Measurements from ENCODE around the gene DNAJC30. TPM values are rescaled to one million over a fixed set of nuclear protein-coding genes. Genes with fewer than 3 reads are reported as not detected.

DNAJC30 gene
- total and polyA plus RNA-seq, 10 of the 15 experiments (the other 5 are each of a cell fraction or from before 2014, with no cell fraction given): 2.1 to 19.0 (median 7.9) TPM

DNA sequence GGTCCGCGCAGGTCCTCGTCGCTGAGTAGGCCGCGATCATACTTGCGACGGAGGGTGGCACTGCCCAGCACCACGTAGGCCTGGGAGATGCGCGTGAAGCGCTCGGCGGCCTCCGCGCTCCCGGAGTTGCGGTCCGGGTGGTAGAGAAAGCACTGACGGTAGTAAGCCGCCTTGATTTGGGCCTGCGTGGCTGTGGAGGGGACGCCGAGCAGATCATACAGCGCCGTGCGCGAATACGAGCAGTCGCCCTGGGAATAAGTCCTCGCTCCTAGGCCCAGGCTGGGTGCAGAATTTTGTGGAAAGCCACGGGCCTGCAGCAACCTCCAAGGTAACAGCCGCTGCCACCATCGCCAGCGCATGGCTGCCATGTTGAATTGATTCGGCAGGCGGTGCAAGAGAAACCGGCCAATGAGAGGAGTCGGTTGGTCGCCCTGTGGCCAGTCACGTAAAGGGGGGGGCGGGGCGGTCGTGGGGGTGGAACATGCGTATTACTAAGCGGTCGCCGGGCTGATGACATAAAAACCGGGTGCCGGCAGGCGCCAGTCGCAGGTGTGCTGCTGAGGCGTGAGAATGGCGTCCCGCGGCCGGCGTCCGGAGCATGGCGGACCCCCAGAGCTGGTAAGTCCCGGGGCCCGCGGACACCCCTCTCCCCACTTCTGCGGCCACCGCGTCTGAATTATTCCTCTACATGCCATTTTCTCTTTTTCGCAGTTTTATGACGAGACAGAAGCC lies at the start of gene DNAJC30, which contains the start of gene BUD23 (continued):
- TF ChIP-seq, protein P1, sequence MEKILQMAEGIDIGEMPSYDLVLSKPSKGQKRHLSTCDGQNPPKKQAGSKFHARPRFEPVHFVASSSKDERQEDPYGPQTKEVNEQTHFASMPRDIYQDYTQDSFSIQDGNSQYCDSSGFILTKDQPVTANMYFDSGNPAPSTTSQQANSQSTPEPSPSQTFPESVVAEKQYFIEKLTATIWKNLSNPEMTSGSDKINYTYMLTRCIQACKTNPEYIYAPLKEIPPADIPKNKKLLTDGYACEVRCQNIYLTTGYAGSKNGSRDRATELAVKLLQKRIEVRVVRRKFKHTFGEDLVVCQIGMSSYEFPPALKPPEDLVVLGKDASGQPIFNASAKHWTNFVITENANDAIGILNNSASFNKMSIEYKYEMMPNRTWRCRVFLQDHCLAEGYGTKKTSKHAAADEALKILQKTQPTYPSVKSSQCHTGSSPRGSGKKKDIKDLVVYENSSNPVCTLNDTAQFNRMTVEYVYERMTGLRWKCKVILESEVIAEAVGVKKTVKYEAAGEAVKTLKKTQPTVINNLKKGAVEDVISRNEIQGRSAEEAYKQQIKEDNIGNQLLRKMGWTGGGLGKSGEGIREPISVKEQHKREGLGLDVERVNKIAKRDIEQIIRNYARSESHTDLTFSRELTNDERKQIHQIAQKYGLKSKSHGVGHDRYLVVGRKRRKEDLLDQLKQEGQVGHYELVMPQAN (conservative IDR thresholded peaks at IDR 0.05): peak; percentile 59
- TF ChIP-seq ZNF207 (IDR thresholded peaks at IDR 0.05; ENCODE audit: borderline replicate concordance): no peak
- TF ChIP-seq HDAC2 (IDR thresholded peaks at IDR 0.05): no peak
- peak in 1 of 2 experiments; percentile 93; a peak in 3 of 4 replicates for TF ChIP-seq SRF (IDR thresholded peaks at IDR 0.05; ENCODE audit: low read depth in 2 of 2, low read length in 2 of 2)
- peak; percentile 97 for TF ChIP-seq YY1 (IDR thresholded peaks at IDR 0.05; ENCODE audit: low read depth, low read length)
- TF ChIP-seq, protein P2, sequence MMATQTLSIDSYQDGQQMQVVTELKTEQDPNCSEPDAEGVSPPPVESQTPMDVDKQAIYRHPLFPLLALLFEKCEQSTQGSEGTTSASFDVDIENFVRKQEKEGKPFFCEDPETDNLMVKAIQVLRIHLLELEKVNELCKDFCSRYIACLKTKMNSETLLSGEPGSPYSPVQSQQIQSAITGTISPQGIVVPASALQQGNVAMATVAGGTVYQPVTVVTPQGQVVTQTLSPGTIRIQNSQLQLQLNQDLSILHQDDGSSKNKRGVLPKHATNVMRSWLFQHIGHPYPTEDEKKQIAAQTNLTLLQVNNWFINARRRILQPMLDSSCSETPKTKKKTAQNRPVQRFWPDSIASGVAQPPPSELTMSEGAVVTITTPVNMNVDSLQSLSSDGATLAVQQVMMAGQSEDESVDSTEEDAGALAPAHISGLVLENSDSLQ (IDR thresholded peaks at IDR 0.05): peak; percentile 10; the same call in 1 of the 2 replicates
- peak; percentile 73 for TF ChIP-seq MYC (IDR thresholded peaks at IDR 0.05; ENCODE audit: insufficient read depth, insufficient read length, insufficient replicate concordance, low read length, severe bottlenecking)
- TF ChIP-seq, protein P3, sequence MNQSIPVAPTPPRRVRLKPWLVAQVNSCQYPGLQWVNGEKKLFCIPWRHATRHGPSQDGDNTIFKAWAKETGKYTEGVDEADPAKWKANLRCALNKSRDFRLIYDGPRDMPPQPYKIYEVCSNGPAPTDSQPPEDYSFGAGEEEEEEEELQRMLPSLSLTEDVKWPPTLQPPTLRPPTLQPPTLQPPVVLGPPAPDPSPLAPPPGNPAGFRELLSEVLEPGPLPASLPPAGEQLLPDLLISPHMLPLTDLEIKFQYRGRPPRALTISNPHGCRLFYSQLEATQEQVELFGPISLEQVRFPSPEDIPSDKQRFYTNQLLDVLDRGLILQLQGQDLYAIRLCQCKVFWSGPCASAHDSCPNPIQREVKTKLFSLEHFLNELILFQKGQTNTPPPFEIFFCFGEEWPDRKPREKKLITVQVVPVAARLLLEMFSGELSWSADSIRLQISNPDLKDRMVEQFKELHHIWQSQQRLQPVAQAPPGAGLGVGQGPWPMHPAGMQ (IDR thresholded peaks at IDR 0.05; ENCODE audit: borderline replicate concordance): no peak
- TF ChIP-seq, protein P4, sequence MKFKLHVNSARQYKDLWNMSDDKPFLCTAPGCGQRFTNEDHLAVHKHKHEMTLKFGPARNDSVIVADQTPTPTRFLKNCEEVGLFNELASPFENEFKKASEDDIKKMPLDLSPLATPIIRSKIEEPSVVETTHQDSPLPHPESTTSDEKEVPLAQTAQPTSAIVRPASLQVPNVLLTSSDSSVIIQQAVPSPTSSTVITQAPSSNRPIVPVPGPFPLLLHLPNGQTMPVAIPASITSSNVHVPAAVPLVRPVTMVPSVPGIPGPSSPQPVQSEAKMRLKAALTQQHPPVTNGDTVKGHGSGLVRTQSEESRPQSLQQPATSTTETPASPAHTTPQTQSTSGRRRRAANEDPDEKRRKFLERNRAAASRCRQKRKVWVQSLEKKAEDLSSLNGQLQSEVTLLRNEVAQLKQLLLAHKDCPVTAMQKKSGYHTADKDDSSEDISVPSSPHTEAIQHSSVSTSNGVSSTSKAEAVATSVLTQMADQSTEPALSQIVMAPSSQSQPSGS (IDR thresholded peaks at IDR 0.05; ENCODE audit: low read length): no peak
- TF ChIP-seq RELA (IDR thresholded peaks at IDR 0.05; ENCODE audit: borderline replicate concordance, partially characterized antibody): no peak
- peak; percentile 65 for TF ChIP-seq HCFC1 (IDR thresholded peaks at IDR 0.05; ENCODE audit: low read length)
- no peak for TF ChIP-seq MEF2B (IDR thresholded peaks at IDR 0.05; ENCODE audit: partially characterized antibody, poor library complexity, severe bottlenecking)
- TF ChIP-seq, protein P5, sequence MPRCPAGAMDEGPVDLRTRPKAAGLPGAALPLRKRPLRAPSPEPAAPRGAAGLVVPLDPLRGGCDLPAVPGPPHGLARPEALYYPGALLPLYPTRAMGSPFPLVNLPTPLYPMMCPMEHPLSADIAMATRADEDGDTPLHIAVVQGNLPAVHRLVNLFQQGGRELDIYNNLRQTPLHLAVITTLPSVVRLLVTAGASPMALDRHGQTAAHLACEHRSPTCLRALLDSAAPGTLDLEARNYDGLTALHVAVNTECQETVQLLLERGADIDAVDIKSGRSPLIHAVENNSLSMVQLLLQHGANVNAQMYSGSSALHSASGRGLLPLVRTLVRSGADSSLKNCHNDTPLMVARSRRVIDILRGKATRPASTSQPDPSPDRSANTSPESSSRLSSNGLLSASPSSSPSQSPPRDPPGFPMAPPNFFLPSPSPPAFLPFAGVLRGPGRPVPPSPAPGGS (IDR thresholded peaks at IDR 0.05; ENCODE audit: borderline replicate concordance, insufficient read depth, low read depth, low read length, poor library complexity, severe bottlenecking): no peak
- peak; percentile 68 to 80; a peak in 2 of 4 replicates for TF ChIP-seq BHLHE40 (IDR thresholded peaks at IDR 0.05; ENCODE audit: borderline replicate concordance in 1 of 2, low read depth in 2 of 2, low read length in 1 of 2)
- no peak for TF ChIP-seq RB1 (IDR thresholded peaks at IDR 0.05; ENCODE audit: borderline replicate concordance)
- peak; percentile 27 for TF ChIP-seq RUNX3 (IDR thresholded peaks at IDR 0.05; ENCODE audit: low read length)
